Measurements from ENCODE around the gene PRR19. TPM values are rescaled to one million over a fixed set of nuclear protein-coding genes. Genes with fewer than 3 reads are reported as not detected.
"Not testable (repeated sequence)": the region's sequence is repeated elsewhere in the genome, so short reads cannot be mapped to it uniquely, and the experiment has no call there.

PRR19 gene
- total RNA-seq, 1 donor from 2014 or later: 1.6 TPM

DNA sequence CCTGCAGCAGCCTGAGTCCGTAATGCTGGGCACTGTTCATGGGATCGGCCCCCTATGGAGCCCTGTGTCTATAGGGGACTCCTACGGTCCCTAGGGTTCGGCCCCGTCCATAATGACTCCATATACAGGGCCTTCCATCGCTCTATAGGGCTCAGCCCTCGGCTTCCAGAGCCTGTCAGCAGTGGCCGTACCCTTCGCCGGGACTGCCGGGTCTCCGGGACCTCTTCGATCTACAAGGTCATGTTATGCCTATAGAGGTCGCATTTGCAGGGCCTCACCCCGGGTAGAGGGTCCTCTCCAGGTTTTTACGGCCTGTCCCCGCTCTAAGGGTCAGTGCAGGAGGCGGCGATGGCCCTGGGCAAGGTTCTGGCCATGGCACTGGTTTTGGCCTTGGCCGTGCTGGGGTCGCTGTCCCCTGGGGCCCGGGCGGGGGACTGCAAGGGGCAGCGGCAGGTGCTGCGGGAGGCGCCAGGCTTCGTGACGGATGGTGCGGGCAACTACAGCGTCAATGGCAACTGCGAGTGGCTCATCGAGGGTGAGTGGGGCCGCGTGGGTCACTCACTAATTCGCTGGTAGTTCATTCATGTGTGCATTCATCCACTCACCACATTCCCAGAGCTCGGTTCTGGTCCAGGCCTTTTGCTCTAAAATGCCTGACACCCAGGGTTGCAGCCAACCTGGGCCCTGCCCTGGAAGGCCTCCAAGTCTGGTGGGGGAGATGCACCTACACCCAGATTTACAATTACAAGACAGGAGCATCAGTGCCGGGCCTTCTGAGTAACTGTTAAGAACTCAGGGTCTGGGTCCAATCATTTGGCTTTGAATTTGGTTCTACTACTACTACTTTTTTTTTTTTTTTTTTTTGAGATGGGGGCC, 24.2 kb downstream of the PRR19 start:
- DNase-seq (ENCODE audit: low spot score): no peak

DNA sequence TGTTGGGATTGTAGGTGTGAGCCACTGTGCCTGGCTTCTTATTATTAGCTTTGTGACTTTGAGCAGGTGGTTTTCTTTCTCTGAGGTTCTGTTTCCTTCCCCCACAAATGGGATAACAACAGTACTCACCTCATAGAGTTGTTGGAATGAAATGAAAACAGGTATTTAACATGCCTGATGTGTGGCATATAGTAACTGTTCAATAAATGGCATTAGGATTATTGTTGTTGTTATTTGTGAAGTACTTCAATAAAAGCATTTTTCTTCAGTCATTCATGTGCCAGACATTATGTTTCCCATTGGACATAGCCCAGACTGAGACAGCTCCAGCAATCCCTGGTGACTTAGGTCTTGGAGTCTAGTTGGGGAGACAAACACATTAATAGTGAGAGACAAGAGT, 25.0 kb downstream of the PRR19 start:
- DNase-seq (ENCODE audit: low spot score): no peak

DNA sequence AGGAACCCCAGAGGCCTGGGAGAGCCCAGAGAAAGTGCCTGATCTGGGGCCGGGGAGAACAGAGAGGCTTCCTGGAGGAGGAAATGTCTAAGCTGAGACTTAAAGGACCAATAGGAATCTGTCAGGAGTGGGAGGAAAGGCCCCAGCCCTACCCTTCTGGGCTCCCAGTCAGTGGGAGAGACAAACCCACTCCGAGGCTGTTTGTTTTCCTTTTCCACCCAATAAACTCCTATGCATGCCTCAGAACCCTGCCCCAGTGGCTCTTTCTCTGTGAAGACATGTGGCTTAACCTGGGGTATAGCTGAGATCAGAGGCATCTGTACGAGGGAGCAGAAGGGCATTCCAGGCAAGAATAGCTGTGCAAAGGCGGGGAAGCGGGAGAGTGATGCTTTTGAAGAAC, 25.4 kb downstream of the PRR19 start:
- no peak for DNase-seq (ENCODE audit: low spot score)

DNA sequence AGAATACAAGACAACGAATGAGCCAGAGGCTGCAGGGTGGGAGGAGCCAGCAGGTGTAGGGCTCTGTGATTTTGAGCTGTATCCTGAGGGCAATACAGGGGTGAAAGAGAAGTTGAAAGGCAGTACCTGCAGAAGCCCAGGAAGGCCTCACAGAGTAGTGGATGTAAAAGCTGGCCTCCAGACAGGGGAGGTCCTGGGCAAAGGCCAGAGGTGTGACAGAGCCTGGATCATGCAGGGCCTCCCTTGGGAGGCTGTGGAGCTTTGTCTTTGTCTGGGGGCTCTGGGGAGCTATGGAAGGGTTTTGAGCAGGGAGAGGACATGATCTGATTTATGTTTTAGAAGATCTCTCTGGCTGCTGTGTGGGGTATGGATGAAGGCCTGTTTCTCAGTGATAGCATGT, 26.2 kb downstream of the PRR19 start:
- no peak for DNase-seq (ENCODE audit: low spot score)

DNA sequence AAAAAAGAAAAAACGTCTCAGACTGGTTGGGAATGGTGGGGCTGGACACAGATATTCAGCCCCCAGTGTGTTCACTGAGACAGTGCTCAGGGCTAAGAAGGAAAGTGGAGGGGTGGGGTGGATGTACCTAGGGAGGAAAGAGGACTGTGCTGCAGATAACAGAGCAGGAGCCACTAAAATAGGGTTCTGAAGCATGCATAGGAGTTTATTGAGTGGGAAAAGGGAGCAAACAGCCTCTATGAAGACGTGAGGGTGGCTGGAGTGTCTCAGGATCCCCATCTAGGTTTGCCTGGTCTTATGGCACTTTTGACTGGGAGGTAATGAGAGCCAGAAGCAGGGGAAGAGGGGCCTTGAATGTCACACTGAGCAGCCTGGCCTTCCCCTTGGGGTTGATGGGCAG, 26.9 kb downstream of the PRR19 start:
- DNase-seq (ENCODE audit: low spot score): no peak

DNA sequence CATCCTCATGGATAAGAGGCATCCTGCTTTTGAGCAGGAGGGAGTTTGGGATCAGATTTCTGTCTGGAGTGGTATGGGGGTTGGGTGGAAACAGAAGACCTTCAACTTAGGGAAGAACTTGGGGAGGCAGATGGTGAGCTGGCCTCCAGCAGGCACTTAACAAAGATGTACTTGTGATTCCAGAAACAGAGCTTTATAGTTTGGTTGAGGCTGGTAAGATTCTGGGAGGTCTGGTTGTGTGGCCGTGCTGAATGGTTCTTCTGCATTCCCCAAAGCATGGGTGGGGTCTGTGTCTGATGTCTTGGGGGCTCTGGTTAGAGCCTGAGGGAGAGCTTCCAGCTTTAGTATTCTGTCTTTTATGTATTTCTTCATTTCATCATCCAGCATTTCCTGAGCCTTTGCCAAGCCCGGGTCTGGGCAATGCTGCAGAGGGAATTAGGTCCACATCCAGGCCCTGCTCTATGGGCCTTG, 28.3 kb downstream of the PRR19 start:
- no peak for DNase-seq (ENCODE audit: low spot score)

DNA sequence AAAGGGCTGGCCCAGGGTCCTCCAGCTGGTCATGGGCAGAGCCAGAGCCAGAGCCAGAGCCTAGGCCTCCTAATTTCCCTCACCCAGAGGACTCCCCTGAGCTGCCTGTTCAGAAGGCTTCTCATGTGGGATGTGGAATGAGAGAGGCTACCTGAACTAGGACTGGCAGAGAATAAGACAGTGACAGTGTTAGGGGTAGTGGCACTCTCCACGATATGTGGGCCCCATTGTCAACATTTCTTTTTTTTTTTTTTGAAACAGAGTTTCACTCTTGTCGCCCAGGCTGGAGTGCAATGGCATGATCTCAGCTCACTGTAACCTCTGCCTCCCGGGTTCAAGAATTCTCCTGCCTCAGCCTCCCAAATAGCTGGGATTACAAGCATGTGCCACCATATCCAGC, 29.4 kb downstream of the PRR19 start:
- DNase-seq (ENCODE audit: low spot score): not testable (repeated sequence)

DNA sequence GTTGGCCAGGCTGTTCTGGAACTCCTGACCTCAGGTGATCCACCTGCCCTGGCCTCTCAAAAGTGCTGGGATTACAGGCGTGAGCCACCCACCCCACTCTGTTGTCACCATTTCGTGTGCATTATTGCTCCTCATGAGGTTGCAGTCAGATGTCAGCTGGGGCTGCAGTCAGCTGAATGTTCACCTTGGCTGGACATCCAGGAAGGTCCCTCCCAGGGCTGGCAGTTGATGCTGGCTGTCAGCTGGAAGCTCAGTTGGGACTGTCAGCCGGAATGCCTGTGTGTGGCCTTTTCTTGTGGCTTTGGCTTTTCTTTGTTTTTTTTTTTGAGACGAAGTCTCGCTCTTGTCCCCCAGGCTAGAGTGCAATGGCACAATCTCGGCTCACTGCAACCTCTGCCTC, 30.1 kb downstream of the PRR19 start:
- no peak for DNase-seq (ENCODE audit: low spot score)

DNA sequence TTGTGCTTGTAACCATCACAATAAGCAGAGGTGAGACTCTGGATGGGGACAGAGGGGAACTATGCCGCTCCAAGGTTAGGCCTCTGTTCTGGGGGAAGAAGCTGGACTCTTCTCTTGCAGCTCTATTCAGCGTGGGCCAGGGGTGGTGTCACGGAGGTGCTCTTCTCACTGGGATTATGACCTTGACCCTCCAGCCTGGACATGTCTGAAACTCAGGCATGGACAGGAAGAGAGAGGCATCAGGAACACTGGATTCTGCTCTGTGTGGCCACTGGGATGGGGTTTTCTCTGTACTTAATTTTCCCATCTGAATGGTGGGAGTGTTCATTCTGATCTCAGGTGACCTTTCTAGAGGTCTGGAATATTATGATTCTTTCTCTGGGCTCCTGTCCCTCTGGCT, 31.1 kb downstream of the PRR19 start:
- DNase-seq (ENCODE audit: low spot score): no peak

DNA sequence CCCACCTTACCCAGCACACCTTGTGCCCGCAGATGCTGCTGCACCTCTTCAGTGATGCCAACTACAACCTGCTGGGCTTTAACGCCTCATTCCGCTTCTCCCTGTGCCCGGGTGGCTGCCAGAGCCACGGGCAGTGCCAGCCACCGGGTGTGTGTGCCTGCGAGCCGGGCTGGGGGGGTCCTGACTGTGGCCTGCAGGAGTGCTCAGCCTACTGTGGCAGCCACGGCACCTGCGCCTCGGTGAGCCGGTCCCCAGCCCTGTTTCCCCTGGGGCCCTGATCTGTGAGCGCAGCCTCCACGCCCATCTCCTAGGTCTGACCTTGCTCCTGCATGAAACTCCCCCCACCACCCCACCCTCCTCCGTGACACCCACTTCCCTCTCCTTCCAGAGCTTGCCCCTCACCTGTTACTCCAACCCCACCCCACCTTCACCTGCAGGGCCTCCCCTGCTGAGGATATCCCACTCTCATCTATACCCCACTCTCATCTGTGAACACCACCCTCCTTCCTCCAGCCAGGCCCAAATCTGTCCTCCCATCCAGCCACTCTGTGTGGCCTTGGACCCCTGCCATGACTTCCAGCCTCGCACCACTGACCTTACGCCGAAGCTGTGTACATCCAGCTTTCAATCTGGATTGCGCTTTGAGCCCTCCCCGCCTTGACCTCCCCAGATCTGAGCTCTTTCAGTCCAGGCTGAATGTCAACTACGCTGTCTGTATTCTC, 32.2 kb downstream of the PRR19 start:
- no peak for DNase-seq (ENCODE audit: low spot score)

DNA sequence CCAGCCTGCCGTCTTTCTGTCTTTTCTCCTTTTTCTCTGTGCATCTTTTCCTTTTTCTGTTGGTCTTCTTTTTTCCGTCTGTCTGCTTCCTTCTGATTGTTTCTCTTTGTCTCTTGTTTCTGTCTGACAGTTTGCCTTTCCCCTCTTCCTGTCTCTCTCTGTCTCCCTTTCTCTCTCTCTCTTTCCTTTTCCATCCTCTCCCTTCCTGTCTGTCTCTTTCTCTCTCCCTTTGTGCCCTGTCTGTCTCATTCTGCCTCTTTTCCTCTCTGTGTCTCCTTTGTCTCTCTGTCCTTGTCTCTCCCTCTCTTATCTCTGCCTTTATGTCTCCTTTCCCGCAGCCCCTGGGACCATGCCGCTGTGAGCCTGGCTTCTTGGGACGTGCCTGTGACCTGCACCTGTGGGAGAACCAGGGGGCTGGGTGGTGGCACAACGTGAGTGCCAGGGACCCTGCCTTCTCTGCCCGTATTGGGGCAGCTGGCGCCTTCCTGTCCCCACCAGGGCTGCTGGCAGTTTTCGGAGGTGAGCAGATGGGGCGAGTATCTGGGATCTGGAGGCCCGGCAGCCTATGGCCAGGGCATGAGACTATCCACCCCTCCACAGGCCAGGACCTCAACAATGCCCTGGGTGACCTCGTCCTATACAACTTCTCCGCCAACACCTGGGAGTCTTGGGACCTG, 32.9 kb downstream of the PRR19 start:
- DNase-seq (ENCODE audit: low spot score): no peak

DNA sequence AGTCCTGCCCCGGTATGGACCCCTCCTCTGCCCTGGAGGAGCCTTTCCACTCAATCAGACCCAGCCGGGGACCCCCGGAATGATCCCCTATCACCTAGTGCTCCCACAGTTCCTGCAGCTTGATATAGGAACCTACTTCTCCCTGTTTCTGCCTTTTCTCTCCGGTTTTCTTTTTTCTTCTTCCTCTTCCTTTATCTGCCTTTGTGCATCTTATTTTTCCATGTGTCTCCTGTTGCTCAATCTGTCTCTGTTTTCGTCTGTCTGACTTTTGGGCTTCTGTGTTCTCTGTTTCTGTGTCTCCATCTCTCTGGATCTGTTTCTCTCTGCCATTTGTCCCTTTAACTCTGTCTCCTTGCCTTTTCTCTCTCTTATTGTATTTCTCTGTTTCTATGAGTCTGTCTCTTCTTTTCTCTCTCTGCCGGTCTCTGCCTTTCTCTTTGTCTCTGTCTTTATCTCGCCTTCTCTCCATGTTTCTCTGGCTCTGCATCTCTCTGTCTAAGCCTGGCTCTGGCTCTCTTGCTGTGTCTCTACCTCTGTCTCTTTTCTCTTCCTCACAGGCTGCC, 33.5 kb downstream of the PRR19 start:
- DNase-seq (ENCODE audit: low spot score): no peak

DNA sequence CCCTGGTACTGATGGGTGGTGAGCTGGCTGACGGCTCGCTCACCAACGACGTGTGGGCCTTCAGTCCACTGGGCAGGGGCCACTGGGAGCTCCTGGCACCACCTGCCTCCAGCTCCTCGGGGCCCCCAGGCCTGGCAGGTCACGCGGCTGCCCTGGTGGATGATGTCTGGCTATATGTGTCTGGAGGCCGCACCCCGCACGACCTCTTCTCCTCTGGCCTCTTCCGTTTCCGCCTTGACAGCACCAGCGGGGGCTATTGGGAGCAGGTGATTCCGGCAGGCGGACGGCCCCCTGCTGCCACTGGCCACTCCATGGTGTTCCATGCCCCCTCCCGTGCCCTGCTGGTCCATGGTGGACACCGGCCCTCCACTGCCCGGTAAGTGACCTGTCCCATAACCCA, 34.0 kb downstream of the PRR19 start:
- no peak for DNase-seq (ENCODE audit: low spot score)

DNA sequence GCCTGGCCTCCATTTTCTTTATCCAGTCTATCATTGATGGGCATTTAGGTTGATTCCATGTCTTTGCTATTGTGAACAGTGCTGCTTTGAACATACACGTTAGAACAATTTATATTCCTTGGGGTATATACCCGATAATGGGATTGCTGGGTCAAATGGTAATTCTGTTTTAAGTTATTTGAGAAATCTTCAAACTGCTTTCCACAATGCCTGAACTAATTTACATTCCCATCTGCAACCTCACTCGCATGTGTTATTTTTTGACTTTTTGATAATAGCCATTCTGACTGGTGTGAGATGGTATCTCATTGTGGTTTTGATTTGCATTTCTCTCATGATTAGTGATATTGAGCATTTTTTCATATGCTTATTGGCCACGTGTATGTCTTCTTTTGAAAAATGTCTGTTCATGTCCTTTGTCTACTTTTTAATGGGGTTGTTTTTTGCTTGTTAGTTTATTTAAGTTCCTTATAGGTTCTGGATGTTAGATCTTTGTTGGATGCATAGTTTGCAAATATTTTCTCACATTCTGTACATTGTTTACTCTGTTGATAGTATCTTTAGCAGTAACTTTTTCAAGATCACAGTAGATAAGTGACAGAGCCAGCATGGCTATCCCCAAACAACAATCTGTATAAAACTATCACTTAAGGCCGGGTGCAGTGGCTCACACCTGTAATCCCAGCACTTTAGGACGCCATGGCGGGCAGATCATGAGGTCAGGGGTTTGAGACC, 37.4 kb downstream of the PRR19 start:
- not testable (repeated sequence) for DNase-seq (ENCODE audit: low spot score)

DNA sequence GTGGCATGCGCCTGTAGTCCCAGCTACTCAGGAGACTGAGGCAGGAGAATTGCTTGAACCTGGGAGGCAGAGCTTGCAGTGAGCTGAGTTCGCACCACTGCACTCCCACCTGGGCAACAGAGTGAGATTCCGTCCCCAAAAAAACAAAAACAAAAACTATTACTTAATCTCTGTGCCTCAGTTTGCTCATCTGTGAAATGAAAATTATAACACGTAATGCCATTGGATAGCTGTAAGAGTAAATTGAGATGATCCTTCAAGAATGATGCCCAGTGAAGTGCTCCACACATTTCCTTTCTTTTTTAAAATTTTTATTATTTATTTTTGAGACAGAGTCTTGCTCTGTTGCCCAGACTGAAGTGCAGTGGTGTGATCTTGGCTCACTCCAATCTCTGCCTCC, 38.0 kb downstream of the PRR19 start:
- not testable (repeated sequence) for DNase-seq (ENCODE audit: low spot score)

DNA sequence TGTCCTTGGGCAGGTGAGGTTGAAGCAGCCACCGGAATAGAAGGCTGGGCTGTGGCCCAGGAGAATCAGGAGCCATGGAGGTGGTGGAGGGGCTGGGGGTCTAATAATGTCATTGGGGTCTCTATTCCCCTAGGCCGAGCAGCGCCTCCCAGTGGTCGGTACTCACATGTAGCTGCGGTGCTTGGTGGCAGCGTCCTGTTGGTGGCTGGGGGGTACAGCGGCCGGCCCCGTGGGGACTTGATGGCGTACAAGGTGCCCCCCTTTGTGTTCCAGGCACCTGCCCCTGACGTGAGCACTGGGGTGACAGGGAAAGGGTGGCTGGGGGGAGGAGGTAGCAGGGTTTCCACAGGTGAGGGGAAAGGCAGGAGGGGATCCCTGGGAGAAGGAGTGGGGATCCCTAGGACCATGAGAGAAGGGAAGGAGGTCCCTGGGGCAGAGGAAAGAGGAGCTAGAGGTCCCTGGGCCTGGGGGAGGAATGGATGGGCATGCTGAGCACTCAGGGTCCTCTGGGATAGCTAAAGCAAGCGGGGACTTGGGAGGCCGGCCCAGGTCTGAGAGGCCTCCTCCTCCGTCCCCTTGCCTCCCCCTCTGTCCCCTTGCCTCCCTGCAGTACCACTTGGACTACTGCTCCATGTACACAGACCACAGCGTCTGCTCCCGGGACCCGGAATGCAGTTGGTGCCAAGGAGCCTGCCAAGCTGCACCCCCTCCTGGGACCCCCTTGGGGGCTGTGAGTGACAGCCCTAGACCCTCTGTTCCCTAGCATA, 41.6 kb downstream of the PRR19 start:
- DNase-seq (ENCODE audit: low spot score): no peak

DNA sequence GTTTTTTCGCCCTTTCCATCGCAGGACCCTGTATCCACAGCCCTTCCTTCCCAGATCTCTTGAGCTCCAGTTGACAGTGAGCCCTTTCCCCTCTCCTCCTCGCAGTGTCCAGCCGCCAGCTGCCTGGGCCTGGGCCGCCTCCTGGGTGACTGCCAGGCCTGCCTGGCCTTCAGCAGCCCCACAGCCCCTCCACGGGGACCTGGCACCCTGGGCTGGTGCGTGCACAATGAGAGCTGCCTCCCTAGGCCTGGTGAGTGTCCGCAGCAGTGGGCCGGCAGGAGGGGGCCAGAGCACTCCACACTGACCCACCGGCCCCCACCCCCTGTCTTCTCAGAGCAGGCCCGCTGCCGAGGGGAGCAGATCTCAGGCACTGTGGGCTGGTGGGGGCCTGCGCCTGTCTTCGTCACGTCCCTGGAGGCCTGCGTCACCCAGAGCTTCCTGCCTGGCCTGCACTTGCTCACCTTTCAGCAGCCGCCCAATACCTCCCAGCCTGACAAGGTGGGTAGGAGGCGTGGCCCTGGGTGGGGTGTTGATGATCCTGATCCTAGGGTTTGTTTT, 42.5 kb downstream of the PRR19 start:
- no peak for DNase-seq (ENCODE audit: low spot score)

DNA sequence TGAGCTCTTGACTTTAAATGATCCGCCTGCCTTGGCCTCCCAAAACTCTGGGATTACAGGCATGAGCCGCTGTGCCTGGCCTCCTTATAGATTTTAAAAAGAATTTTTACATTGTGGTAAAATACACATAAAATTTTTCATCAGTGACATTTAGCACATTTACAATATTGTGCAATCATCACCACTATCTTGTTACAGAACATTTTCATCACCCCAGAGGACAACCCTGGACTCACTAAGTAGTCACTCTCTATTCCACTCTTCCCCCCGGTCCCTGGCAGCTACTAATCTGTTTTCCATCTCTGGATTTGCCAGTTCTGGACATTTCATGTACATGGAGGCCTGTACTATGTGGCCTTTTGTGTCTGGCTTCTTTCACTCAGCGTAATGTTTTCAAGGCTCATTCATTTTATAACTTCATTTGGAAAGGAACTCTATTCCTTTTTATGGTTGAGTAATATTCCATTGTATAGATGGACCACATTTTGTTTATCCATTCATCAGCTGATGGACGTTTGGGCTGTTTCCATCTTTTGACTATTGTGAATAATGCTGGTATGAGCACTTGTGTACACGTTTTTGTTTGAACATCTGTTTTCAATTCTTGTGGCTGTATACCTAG, 43.4 kb downstream of the PRR19 start:
- DNase-seq (ENCODE audit: low spot score): no peak

DNA sequence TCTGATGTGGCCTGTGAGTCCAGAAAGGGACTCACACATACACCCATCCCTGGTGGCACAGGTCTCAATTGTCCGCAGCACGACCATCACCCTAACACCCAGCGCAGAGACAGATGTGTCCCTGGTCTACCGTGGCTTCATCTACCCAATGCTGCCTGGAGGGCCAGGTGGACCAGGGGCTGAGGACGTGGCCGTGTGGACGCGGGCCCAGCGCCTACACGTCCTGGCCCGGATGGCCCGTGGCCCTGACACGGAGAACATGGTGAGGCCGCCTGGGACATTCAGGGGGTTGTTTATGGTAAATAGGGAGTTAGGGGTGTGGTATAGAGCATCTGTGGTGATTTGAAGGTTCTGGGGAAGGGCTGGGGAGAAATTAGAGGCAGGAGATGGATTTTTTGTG, 46.3 kb downstream of the PRR19 start:
- no peak for DNase-seq (ENCODE audit: low spot score)
